WI38 (cell line): ENCODE measurements around the gene APMAP.

Experiments used
- H3K4me3 ChIP-seq: 2 replicates; pipeline ENCODE4 v1.5.1; 2011; ENCODE audit warnings: low read depth, mild to moderate bottlenecking, control low read depth, low read length
- TF ChIP-seq, protein P1 (sequence below): IDR thresholded peaks from 2 replicates; pipeline ENCODE4 v1.5.1; 2012; ENCODE audit warnings: low read depth, mild to moderate bottlenecking, control low read depth, low read length

APMAP gene

DNA sequence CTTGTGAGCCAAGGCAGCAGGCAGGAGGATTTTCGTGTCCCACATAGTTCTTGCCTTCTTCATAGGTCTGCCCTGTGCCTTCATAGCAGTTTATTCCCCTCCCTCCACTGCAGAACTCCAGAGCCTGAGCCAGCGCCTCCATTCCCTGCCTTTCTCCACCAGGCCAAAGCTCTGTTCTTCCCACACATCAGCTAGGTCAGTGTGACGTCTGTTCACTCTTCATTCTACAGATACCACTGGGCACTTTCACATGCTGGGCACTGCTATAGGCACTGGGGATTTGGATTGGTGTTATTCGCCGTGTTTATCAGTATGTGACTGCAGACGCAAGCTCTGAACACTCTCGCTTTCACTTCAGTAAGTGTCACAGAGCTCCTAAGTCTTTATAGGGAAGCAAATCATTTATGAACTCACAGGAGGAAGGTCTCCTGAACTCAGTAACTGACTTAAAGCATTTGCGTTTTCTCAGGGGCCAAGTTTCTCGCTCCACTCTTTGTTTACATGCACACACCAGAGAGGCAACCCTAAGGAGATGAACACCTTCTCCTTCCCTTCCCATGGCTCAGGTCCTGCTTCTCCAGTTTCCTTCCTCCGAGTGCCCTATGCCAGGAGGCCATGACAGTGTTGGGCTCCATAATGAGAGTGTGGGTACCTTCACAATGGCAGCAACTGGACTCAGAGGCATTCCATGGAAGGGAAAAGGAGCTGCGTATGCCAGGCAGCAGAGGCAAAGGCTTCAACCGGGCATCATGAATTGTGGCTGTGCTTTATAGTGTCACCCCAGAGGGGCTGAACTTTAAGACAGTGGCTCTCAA lies 6.3 kb upstream of the APMAP start:
- H3K4me3 ChIP-seq: no peak overlapping the region
- TF ChIP-seq, protein P1, sequence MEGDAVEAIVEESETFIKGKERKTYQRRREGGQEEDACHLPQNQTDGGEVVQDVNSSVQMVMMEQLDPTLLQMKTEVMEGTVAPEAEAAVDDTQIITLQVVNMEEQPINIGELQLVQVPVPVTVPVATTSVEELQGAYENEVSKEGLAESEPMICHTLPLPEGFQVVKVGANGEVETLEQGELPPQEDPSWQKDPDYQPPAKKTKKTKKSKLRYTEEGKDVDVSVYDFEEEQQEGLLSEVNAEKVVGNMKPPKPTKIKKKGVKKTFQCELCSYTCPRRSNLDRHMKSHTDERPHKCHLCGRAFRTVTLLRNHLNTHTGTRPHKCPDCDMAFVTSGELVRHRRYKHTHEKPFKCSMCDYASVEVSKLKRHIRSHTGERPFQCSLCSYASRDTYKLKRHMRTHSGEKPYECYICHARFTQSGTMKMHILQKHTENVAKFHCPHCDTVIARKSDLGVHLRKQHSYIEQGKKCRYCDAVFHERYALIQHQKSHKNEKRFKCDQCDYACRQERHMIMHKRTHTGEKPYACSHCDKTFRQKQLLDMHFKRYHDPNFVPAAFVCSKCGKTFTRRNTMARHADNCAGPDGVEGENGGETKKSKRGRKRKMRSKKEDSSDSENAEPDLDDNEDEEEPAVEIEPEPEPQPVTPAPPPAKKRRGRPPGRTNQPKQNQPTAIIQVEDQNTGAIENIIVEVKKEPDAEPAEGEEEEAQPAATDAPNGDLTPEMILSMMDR: no peak

DNA sequence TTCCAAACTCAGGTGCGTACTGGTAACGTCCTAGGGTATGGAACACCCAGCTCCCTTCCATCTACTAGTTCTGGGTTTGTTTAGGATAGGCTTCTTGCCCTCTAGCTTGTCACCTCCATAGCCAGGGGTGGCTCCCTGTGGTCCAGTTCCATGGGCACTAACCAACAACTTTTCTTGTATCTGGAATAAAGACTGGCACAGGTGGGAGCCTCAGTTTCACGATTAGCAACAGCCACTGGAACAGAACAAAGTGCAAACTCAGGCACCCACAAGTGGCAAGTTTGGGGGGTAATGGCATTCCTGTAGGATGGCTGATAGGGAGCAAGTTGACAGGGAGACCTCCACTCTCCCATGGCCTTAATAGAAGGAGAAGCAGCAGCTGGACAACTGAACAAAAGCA lies 5.6 kb upstream of the APMAP start:
- TF ChIP-seq, protein P1: no peak

DNA sequence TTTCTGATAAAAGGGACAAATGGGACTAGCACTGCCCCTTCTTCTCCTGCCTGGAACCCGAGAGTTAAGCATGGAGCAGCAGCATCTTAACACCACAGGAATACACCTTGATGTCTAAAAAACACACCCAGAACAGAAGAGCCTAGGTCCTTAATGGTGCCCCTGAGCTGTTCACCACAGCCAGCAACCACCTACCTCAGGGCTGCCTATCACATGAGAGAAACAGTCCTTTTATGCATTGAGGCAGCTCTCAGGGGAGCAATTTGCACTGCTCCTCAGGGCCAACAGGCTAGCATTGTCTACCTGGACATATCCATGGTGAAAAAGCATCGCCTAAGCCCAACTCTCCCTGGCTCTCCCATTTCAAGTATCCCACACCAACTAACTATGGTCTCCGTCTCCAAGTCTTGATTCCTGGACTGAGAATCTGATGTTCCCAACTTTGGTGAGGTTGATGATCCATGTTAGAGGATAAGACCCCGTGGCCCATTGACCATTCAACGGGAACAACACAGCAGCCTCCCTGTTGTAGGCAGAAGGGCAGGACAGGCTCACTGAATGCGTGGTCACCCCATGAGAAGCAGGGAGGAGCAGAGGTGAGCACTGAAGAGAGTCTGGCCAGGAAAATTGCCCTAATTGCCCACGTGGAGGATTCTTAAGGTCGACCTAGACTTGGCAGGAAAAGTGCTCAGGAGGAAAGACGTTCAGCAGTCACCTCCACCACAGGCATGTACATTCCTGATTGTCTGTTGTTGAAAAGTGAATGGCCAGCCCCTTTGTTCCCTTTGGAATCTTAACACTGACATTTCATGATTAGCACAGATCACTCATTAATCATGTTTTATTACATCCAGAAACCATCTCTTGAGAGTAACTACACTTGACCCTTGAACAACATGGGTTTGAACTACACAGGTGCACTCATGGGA lies 4.2 kb upstream of the APMAP start:
- TF ChIP-seq, protein P1: no peak
- H3K4me3 ChIP-seq: no peak overlapping the region

More for the DNA sequence above, 5.6 kb upstream of the APMAP start:
- no peak overlapping the region for H3K4me3 ChIP-seq

DNA sequence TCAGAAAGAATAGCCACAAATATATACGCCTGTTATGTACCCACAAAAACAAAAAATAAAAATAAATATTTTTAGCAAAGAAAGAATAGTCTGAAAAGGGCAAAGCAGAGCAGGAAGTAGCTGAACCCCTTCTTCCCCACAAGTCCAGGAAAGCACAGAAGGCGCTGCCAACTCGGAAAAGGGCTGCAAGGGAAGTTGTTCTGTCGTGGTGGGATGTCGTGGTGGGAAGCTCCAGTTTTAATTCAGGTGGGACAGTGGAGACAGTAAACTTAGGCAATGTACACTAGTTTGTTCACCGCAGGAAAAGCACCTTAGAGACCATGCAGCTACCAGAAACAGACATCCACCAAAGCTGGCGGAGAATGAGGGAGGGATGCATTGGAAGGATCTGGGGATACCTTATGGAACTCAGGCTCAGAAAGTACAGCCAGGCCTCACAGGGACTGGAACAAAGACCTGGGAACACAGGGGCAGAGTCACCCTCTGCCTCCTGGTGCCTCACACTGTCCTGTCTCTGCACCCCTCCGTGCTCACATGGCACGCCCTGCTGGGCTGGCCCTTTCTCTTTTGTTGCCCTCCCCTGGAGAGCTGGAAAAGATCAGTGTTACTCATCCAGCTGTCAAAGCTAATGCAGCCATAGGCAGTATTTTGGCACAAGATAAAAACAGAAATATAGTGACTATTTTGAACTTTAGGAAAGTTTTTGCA lies 3.3 kb upstream of the APMAP start:
- TF ChIP-seq, protein P1: no peak
- H3K4me3 ChIP-seq: no peak overlapping the region

DNA sequence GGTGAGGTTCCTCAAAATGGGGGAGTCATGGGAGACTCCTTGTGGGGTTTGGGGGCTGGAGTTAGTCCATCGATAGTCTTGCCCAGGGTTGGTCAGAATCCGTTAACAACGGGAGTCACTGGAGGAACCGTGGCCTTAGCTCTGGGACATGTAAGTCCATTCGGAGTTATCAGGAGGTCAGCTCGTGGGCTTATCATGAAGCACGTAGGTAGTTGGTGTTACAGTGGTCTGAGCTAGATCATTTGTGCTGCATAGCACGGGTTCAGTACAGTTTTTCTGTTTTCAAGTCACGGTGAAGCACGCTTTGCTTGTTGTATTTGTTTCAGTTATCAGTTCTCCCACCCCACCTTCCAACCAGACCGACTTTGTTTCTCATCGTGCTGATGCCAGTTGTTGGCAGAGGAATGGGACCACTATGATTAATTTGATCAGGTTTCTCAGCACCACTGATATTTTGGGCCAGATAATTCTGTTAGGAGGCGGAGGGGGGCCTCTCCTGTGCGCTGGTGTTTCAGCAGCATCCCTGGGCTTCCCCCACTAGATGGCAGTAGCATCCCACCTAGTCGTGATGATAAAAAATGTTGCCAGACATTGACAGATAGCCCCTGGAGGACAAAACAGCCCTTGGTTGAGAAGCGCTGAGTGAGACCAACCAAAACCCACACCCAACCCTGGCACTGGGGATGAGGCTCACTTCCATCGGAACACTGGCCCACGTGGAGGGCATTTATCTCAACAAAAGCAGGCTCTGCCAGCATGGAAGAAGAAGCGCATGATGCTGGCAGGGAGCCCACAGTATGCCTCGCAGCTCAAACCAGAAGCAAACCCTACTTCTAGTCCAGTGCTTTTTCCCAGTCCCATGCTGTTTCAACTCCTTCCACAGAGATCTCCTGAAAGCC lies 2.2 kb upstream of the APMAP start:
- peak overlapping the region; percentile 28 for H3K4me3 ChIP-seq
- TF ChIP-seq, protein P1: peak; percentile 87

DNA sequence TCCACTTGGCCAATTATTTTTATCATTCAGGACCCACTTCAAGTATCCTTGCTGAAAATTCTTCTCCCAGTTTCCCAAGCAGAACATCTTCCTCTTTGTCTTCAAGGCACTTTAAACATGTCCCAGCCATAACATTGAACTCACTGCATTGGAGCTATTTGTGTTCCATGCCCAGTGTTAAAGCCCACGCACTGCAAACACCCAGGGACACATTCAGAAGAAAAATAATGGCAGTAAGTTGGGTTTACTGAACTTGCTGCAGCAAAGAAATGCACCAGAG lies 1.6 kb upstream of the APMAP start:
- H3K4me3 ChIP-seq: no peak overlapping the region
- TF ChIP-seq, protein P1: no peak
